GM10248 (cell line): ENCODE measurements around the gene GAPVD1.

Source experiments
- CTCF ChIA-PET: fragments of 300-600 bp; sonication (Branson Sonifier 250); formaldehyde crosslinking; extraction: SDS; loops from one replicate; lab custom pipeline; 2021; ENCODE audit warnings: antibody characterized with exemption; lab: Yijun Ruan, JAX
- POLR2A ChIA-PET: fragments of 350-650 bp; sonication (Branson Sonifier 250); formaldehyde crosslinking; extraction: SDS; loops from one replicate; lab custom pipeline; 2020; ENCODE audit warnings: antibody characterized with exemption; lab: Yijun Ruan, JAX
- DNase-seq: peaks from one replicate; pipeline ENCODE4 v3.0.0; 2012; ENCODE audit errors: extremely low spot score
- TF ChIP-seq, protein P1 (sequence below): IDR thresholded peaks from 2 replicates; pipeline ENCODE4 v1.5.1; 2012; ENCODE audit warnings: mild to moderate bottlenecking, low read depth; ENCODE audit errors: extremely low read depth, missing control alignments, control extremely low read depth

Gene GAPVD1

DNA sequence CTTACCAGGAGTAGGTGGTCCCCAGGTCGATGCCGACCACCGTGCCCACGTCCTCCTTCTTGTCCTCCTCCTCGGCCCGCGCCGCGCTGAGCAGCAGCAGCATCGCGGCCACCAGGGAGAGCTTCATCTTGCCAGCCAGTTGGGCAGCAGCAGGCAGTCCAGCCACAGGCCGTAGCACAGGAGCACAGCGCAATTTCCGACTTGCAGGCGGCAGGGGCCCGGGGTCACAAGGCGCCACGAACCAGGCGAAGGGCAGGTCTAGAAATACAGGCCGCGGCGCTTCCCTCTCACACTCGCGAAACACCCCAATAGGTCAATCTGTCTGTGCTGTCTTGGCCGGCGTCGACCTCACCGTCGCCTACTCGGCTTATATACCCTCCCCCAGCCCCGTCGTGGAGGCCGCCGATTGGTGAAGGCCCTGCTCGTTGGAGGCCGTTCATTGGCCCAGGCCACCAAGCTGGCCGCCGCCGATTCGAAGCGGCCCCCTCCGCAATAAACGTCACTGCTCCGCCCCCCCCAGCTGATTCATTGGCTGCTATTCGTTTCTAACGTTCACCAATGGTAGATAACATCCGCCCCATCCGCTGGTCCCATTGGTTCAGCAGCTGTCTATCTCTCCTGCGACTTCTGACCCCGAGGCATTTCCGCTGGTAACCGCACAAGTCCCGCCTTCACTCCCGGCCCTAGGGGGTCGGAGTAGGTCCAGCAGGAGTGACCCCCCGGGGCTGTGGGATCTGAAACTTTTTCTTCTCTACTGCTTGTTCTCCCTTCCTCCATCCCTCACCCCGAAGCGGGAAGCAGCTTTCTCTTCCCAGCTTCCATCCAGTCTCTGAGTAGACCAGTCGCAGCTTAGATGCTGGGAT is 20.4 kb upstream of the GAPVD1 start, which contains the start of gene HSPA5:
TSS of gene HSPA5 (minus strand) at position 344 of the 863 bp plus-strand sequence. CDS start at position 127, 217 bp downstream.
- TF ChIP-seq, protein P1, sequence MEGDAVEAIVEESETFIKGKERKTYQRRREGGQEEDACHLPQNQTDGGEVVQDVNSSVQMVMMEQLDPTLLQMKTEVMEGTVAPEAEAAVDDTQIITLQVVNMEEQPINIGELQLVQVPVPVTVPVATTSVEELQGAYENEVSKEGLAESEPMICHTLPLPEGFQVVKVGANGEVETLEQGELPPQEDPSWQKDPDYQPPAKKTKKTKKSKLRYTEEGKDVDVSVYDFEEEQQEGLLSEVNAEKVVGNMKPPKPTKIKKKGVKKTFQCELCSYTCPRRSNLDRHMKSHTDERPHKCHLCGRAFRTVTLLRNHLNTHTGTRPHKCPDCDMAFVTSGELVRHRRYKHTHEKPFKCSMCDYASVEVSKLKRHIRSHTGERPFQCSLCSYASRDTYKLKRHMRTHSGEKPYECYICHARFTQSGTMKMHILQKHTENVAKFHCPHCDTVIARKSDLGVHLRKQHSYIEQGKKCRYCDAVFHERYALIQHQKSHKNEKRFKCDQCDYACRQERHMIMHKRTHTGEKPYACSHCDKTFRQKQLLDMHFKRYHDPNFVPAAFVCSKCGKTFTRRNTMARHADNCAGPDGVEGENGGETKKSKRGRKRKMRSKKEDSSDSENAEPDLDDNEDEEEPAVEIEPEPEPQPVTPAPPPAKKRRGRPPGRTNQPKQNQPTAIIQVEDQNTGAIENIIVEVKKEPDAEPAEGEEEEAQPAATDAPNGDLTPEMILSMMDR = no peak
- POLR2A ChIA-PET = interaction anchor here (0.5 to 1.4 kb wide), 19 partner anchors 8 to 1314 kb away, joined by 3 to 24 read pairs (median 5); partner anchors contain the start of genes GAPVD1 and SCAI
- CTCF ChIA-PET = interaction anchor here (0.9 to 3.8 kb wide), 6 partner anchors 10 to 95 kb away, joined by 3 to 17 read pairs (median 4); partner anchors contain the start of gene GAPVD1
- peak; percentile 98 for DNase-seq

DNA sequence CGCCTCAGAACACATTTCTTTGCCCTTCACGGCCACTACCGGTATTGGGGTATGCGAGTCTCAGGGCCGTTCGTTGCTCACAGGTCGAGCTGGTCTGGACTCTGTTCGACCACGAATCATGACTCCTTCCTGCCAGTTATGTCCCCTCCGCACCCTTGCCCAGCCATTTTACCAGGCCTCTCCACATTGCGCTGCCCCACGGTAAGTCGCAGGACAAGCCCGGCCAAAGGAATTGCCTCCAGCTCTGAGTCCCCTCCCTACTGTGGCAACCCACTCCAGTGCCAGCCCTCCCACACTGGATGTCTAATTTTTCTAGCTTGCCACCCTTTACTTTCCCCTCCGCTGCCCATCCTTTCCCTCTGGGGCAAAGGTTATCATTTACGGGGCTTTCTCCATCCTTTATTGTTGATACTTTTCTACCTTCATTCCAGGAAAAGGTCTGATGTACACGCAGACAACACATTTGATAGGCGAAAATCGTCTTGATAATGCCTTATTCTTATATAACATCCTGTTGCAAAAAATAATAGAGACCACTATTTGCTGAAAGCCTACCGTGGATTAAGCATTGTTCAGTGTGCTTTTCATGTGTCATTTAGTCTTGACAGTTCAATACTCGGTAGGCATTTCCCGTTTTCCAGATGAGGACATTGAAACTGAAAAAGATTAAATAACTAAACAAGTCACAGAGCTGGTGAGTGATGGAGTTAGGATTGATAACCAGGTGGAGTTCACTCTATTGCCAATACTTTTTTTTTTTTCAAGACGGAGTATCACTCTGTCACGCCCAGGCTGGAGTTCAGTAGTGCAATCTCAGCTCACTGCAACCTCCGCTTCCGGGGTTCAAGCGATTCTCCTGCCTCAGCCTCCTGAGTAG is 19.5 kb upstream of the GAPVD1 start:
- peak; percentile 28 for DNase-seq
- ChIA-PET POLR2A (interaction anchor here (0.5 to 1.4 kb wide), 18 partner anchors 8 to 1313 kb away, joined by 3 to 24 read pairs (median 5); partner anchors contain the start of genes GAPVD1 and SCAI), CTCF (interaction anchor here (0.9 to 3.8 kb wide), 8 partner anchors 10 to 94 kb away, joined by 3 to 17 read pairs (median 4); partner anchors contain the start of gene GAPVD1)
- TF ChIP-seq, protein P1 = no peak

DNA sequence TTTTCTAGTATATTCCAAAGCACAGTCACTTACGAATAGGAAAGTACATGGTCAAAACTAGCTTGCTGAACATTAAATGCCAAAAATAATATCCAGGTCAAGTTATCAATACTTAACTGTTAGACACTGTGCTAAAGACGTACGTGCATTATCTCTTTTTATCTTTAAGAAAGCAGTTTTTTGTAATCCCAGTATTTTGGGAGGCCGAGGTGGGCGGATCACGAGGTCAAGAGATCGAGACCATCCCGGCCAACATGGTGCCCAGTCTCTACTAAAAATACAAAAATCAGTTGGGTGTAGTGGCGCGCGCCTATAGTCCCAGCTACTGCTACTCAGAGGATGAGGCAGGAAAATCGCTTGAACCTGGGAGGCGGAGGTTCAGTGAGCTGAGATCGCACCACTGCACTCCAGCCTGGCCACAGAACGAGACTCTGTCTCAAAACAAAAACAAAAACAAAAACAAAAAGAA is 17.8 kb upstream of the GAPVD1 start:
- ChIA-PET CTCF (interaction anchor here (1.9 to 3.8 kb wide), 3 partner anchors 8 to 17 kb away, joined by 5 to 17 read pairs (median 17); partner anchors contain the start of gene GAPVD1), POLR2A (interaction anchor here (0.8 to 1.4 kb wide), 2 partner anchors 9 kb away, joined by 4 to 6 read pairs; no protein-coding TSS in a partner anchor)
- TF ChIP-seq, protein P1 = no peak
- DNase-seq = no peak

DNA sequence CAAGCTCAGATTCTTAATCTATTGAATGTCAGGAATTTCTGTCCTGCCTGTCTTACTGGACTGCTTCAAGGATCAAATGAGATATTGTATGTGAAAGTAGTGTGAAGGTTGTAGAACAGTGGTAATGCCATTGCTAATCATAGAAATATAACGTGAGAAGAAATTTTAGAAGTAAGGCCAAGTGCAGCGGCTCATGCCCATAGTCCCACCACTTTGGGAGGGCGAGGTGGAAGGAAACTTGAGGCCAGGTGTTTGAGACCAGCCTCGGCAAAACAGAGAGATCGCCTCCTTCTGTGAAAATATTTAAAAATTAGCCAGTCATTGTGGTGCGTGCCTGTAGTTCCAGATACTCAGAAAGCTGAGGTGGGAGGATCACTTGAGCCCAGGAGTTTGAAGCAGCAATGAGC is 15.4 kb upstream of the GAPVD1 start:
- TF ChIP-seq, protein P1 = no peak
- CTCF ChIA-PET = interaction anchor here (2.6 kb wide), 1 partner anchor 9 kb away, joined by 17 read pairs; no protein-coding TSS in a partner anchor
- DNase-seq = no peak
- POLR2A ChIA-PET = no interaction called here

DNA sequence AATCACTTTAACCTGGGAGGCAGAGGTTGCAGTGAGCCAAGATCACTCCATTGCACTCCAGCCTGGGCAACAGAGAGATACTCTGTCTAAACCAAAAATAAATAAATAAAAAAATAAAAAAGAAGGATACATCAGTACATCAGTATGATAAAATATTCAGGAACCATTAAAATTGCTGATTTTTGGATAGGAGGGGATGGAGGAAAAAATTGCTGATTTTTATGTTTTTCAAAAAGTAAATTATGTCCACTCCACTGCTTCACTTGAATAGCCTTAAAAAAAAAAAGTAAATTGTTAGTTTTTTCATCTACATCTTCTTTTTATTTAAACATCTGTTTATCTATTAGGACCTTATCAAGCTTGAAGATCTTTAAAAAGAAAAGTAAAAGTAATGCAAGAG is 7.4 kb upstream of the GAPVD1 start:
- POLR2A ChIA-PET = interaction anchor here (0.6 kb wide), 1 partner anchor 68 kb away, joined by 5 read pairs; no protein-coding TSS in a partner anchor

More for the DNA sequence above, 7.4 kb upstream of the GAPVD1 start:
- no peak for DNase-seq
- TF ChIP-seq, protein P1 = no peak
- CTCF ChIA-PET = interaction anchor here (1.9 to 3.1 kb wide), 4 partner anchors 9 to 1237 kb away, joined by 5 to 17 read pairs (median 7); no protein-coding TSS in a partner anchor
